ENCODE results near the gene HOXC5. TPM values are rescaled to one million over a fixed set of nuclear protein-coding genes. Genes with fewer than 3 reads are reported as not detected.
"Not testable (repeated sequence)": the region's sequence is repeated elsewhere in the genome, so short reads cannot be mapped to it uniquely, and the experiment has no call there.

The HOXC5 gene
- total RNA-seq, 5 donors from 2014 or later (not counting 1 experiment from before 2014, with no cell fraction given), result not detected

DNA sequence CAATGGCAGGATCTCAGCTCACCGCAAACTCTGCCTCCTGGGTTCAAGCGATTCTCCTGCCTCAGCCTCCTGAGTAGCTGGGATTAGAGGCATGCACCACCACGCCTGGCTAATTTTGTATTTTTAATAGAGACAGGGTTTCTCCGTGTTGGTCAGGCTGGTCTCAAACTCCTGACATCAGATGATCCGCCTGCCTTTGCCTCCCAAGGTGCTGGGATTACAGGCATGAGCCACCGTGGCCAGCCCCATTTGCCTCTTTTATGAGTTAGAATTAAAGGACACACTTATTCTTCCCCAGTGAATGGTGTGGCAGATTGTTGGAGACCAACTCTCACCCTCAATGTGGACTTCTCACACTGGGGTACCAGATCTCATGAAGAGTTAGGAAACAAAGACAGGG lies 9.2 kb downstream of the HOXC5 start:
- H3K36me3 Mint-ChIP-seq; H3K9me3 Mint-ChIP-seq; H3K9me3 ChIP-seq; DNase-seq; H3K4me1 ChIP-seq (ENCODE audit: control insufficient read depth in 1 of 2, extremely low read depth in 1 of 2, insufficient read depth in 2 of 2, low read length in 2 of 2); H3K4me3 ChIP-seq (ENCODE audit: control insufficient read depth in 1 of 2, extremely low read depth in 1 of 2, low read length in 1 of 2); H3K27ac Mint-ChIP-seq; H3K4me3 Mint-ChIP-seq; H3K27ac ChIP-seq (ENCODE audit: low read length); POLR2A ChIA-PET; H3K36me3 ChIP-seq (ENCODE audit: control insufficient read depth in 2 of 2, extremely low read depth in 1 of 2, insufficient read depth in 1 of 2, low read length in 1 of 2); ATAC-seq (replicated peaks in 1 of 4): not testable (repeated sequence)
- Mint-ChIP-seq H3K27me3 (peaks cover 87 to 94% of the 10 kb centered on the region in 2 donors), H3K4me1 (peaks cover 7 to 12% (median 11%) of the 10 kb centered on the region in 3 donors)
- peaks cover 22 to 86% of the 10 kb centered on the region in 2 experiments for H3K27me3 ChIP-seq (replicated peaks in 1 of 2; ENCODE audit: control insufficient read depth in 2 of 2, extremely low read depth in 1 of 2, insufficient read depth in 2 of 2, low read length in 1 of 2)
- CTCF ChIA-PET, result interaction anchor here in 1 of 2 donors (1.2 kb wide), 1 partner anchor 10 kb away, joined by 3 read pairs; the partner anchor contains the start of gene HOXC5
- WGBS (ENCODE audit: insufficient coverage), result 87% methylated on average over 3 of the region's 6 CpGs

DNA sequence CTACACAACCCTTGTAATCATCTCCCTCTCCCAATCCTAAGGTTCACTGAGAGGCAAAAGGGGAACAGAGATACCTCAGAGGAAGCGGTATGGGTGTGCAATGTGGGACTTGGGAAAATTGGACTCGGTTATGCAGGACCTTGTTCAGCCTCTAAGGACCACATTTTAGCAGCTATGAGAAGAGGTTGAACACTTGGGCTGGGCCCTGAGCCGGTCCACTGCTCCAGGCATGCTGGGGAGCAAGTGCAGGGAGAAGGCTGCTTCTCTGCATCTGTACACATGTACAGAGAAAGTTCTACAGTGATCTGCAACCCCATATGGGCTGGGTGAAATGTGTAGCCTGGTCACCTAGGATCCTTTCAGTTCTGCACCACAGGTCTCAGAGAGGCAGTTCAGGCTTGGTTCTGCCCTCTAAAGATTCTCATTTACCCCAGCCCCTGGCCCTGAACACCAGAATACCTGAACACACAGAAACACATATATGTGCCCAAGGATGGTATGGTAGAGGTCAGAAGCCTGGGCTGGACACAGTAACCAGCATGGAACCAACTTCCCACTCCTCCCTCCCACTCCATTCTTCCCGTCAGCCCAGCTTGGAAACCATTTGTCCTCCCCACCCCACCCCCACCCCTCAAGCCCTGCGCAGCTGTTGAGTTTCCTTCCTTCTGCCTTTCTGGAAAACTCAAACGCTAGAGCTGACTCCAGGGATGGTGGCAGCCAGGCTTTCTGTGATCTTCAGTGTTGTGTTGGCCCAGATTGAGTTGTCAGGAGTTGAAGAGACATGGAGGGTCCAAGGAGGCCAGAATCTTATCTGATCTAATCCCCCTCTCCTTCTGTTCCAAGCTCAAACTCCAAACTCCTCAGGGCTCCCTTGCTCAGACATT lies 10.4 kb downstream of the HOXC5 start:
- ChIA-PET CTCF (interaction anchor here in 1 of 2 donors (0.5 kb wide), 1 partner anchor 253 kb away, joined by 4 read pairs; no protein-coding TSS in a partner anchor), POLR2A (interaction anchor here in 1 of 2 donors (0.7 kb wide), 1 partner anchor 13 kb away, joined by 11 read pairs; no protein-coding TSS in a partner anchor)
- peaks cover 10 to 17% (median 11%) of the 10 kb centered on the region in 3 donors for H3K4me1 Mint-ChIP-seq
- no peaks in the 10 kb centered on the region for H3K36me3 ChIP-seq (ENCODE audit: control insufficient read depth in 2 of 2, extremely low read depth in 1 of 2, insufficient read depth in 1 of 2, low read length in 1 of 2)
- no peak for ATAC-seq (replicated peaks in 1 of 4)
- H3K27me3 ChIP-seq (replicated peaks in 1 of 2; ENCODE audit: control insufficient read depth in 2 of 2, extremely low read depth in 1 of 2, insufficient read depth in 2 of 2, low read length in 1 of 2), result peaks cover 24 to 86% of the 10 kb centered on the region in 2 experiments
- no peaks in the 10 kb centered on the region for H3K9me3 ChIP-seq
- H3K4me1 ChIP-seq (ENCODE audit: control insufficient read depth in 1 of 2, extremely low read depth in 1 of 2, insufficient read depth in 2 of 2, low read length in 2 of 2), result peaks cover 0 to 20% of the 10 kb centered on the region in 2 experiments
- H3K4me3 ChIP-seq (ENCODE audit: control insufficient read depth in 1 of 2, extremely low read depth in 1 of 2, low read length in 1 of 2), result no peak overlapping the region
- peaks cover 87 to 94% of the 10 kb centered on the region in 2 donors for H3K27me3 Mint-ChIP-seq
- H3K9me3 Mint-ChIP-seq, result no peaks in the 10 kb centered on the region
- no peak for DNase-seq
- H3K36me3 Mint-ChIP-seq, result no peaks in the 10 kb centered on the region
- no peak overlapping the region for H3K27ac ChIP-seq (ENCODE audit: low read length)
- no peak overlapping the region for H3K27ac Mint-ChIP-seq
- no peak overlapping the region for H3K4me3 Mint-ChIP-seq
- 35% methylated on average over 2 of the region's 6 CpGs for WGBS (ENCODE audit: insufficient coverage)

DNA sequence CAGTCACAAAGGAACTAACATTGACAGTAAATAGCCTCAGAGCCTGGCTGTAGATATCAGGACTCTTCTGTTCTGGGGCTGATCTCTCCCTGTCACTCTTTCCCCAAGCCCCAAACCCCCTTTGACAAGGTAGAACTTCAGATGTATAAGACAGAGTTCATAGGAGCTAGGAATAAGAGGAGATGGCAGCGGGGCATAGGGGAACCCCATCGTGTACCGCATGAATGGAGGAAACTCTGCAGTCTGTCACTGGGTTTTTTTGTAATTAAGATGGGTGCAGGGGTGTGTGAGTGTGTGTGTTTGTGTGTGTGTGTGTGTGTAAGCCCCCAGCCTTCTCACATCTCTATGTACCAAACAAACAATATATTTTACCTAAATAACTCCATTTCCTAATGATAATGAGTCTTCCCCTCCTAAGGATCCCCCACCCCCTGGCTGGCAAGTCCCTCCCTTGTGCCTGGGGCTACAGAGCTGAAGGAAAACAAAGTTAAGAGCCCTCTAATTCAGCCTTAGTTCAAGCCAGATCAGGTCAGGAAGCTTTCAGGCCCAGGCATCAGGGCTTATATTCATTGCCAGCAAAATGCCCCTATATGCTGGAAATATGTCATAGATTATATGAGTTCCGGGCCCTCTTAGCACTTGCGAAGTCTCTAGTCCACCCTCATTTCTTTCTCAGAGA lies 11.7 kb downstream of the HOXC5 start:
- H3K27me3 Mint-ChIP-seq, result peaks cover 86 to 94% of the 10 kb centered on the region in 2 donors
- no peak overlapping the region for H3K4me3 Mint-ChIP-seq
- H3K4me3 ChIP-seq (ENCODE audit: control insufficient read depth in 1 of 2, extremely low read depth in 1 of 2, low read length in 1 of 2), result no peak overlapping the region
- DNase-seq (no peak), ATAC-seq (replicated peaks in 1 of 4) (peak in 1 of 4 experiments; percentile 32)
- H3K36me3 ChIP-seq (ENCODE audit: control insufficient read depth in 2 of 2, extremely low read depth in 1 of 2, insufficient read depth in 1 of 2, low read length in 1 of 2), result no peaks in the 10 kb centered on the region
- H3K36me3 Mint-ChIP-seq, result no peaks in the 10 kb centered on the region
- no CpG with 5 or more reads among the region's 5 CpGs for WGBS (ENCODE audit: insufficient coverage)
- peaks cover 0 to 20% of the 10 kb centered on the region in 2 experiments for H3K4me1 ChIP-seq (ENCODE audit: control insufficient read depth in 1 of 2, extremely low read depth in 1 of 2, insufficient read depth in 2 of 2, low read length in 2 of 2)
- no peaks in the 10 kb centered on the region for H3K9me3 Mint-ChIP-seq
- ChIA-PET CTCF (interaction anchor here in 1 of 2 donors (1.1 kb wide), 2 partner anchors 146 to 157 kb away, joined by 3 read pairs; no protein-coding TSS in a partner anchor), POLR2A (no interaction called here)
- peaks cover 29 to 82% of the 10 kb centered on the region in 2 experiments for H3K27me3 ChIP-seq (replicated peaks in 1 of 2; ENCODE audit: control insufficient read depth in 2 of 2, extremely low read depth in 1 of 2, insufficient read depth in 2 of 2, low read length in 1 of 2)
- H3K9me3 ChIP-seq, result no peaks in the 10 kb centered on the region
- H3K27ac Mint-ChIP-seq, result peak overlapping the region in 1 of 2 donors; percentile 11
- H3K27ac ChIP-seq (ENCODE audit: low read length), result no peak overlapping the region
- peaks cover 10 to 17% (median 11%) of the 10 kb centered on the region in 3 donors for H3K4me1 Mint-ChIP-seq

DNA sequence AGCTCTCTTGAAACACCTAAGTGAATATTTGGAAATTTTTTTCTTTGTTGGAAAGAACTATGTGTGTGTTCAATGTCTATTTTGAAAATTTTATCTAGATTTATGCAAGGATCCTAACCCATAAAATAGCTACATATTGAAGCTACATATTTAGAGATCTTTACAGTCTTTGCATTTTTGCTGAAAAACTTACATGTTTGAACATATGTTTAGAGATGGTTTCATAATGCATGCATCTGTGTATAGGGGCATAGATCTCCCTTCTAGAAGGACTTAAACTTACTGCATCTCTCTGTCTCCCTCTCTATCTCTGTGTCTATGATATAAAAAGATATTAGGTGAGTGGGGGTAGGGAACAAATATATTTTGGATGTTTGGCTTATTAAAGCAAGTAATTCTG lies 12.6 kb downstream of the HOXC5 start:
- POLR2A ChIA-PET, result no interaction called here
- H3K27me3 Mint-ChIP-seq, result peaks cover 88 to 94% of the 10 kb centered on the region in 2 donors
- no peak overlapping the region for H3K27ac Mint-ChIP-seq
- H3K9me3 ChIP-seq, result no peaks in the 10 kb centered on the region
- no peak for DNase-seq
- no peak overlapping the region for H3K27ac ChIP-seq (ENCODE audit: low read length)
- no peak overlapping the region for H3K4me3 ChIP-seq (ENCODE audit: control insufficient read depth in 1 of 2, extremely low read depth in 1 of 2, low read length in 1 of 2)
- ATAC-seq (replicated peaks in 1 of 4), result no peak
- H3K4me1 ChIP-seq (ENCODE audit: control insufficient read depth in 1 of 2, extremely low read depth in 1 of 2, insufficient read depth in 2 of 2, low read length in 2 of 2), result peaks cover 0 to 25% of the 10 kb centered on the region in 2 experiments
- peaks cover 28 to 82% of the 10 kb centered on the region in 2 experiments for H3K27me3 ChIP-seq (replicated peaks in 1 of 2; ENCODE audit: control insufficient read depth in 2 of 2, extremely low read depth in 1 of 2, insufficient read depth in 2 of 2, low read length in 1 of 2)
- H3K4me1 Mint-ChIP-seq, result peaks cover 17 to 24% (median 18%) of the 10 kb centered on the region in 3 donors
- CTCF ChIA-PET, result interaction anchor here in 1 of 2 donors (1.1 kb wide), 2 partner anchors 146 to 156 kb away, joined by 3 read pairs; no protein-coding TSS in a partner anchor
- H3K36me3 Mint-ChIP-seq, result no peaks in the 10 kb centered on the region
- no peak overlapping the region for H3K4me3 Mint-ChIP-seq
- H3K36me3 ChIP-seq (ENCODE audit: control insufficient read depth in 2 of 2, extremely low read depth in 1 of 2, insufficient read depth in 1 of 2, low read length in 1 of 2), result no peaks in the 10 kb centered on the region
- H3K9me3 Mint-ChIP-seq, result no peaks in the 10 kb centered on the region

DNA sequence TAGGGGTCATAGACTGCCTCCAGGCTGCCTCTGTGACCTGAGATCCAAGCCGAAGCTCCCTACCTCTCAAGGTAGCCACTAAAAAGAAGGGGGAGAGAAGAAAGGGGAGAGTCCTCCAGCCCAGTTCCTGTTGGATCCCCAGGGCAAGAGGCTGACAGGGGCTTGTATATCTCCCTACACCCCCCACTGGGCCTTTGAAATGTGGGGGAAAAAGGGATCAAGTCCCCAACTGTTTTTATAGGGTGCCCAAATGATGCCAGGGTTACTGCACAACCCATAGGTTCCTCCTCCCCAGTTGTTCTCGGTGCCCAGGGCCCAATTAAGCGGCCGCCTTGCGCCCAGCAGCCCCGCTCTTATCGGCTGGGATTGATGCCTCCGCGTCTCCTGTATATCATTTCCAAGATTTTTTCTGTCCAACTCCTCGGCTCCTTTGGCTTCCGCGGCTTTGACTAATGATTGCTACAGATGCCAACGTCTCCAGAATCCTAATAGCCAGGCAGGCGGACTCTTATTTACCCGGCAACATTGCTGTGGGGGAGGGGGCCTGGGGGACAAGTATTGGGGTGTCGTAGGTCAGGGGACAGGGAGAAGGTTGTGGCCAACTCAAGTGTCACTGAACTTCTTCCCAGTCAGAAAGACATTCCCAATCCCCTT lies 13.1 kb downstream of the HOXC5 start:
- DNase-seq (no peak), ATAC-seq (replicated peaks in 1 of 4) (no peak)
- H3K4me1 ChIP-seq (ENCODE audit: control insufficient read depth in 1 of 2, extremely low read depth in 1 of 2, insufficient read depth in 2 of 2, low read length in 2 of 2), result peaks cover 0 to 27% of the 10 kb centered on the region in 2 experiments
- 65% methylated on average over 9 of the region's 16 CpGs for WGBS (ENCODE audit: insufficient coverage)
- POLR2A ChIA-PET, result no interaction called here
- peak overlapping the region in 1 of 3 donors; percentile 62 for H3K4me3 Mint-ChIP-seq
- no peaks in the 10 kb centered on the region for H3K36me3 ChIP-seq (ENCODE audit: control insufficient read depth in 2 of 2, extremely low read depth in 1 of 2, insufficient read depth in 1 of 2, low read length in 1 of 2)
- no peak overlapping the region for H3K27ac ChIP-seq (ENCODE audit: low read length)
- peaks cover 30 to 86% of the 10 kb centered on the region in 2 experiments for H3K27me3 ChIP-seq (replicated peaks in 1 of 2; ENCODE audit: control insufficient read depth in 2 of 2, extremely low read depth in 1 of 2, insufficient read depth in 2 of 2, low read length in 1 of 2)
- H3K9me3 ChIP-seq, result no peaks in the 10 kb centered on the region
- no peak overlapping the region for H3K4me3 ChIP-seq (ENCODE audit: control insufficient read depth in 1 of 2, extremely low read depth in 1 of 2, low read length in 1 of 2)
- H3K9me3 Mint-ChIP-seq, result no peaks in the 10 kb centered on the region
- peaks cover 89 to 96% of the 10 kb centered on the region in 2 donors for H3K27me3 Mint-ChIP-seq
- no peaks in the 10 kb centered on the region for H3K36me3 Mint-ChIP-seq
- CTCF ChIA-PET, result no interaction called here
- peaks cover 19 to 26% (median 24%) of the 10 kb centered on the region in 3 donors for H3K4me1 Mint-ChIP-seq
- H3K27ac Mint-ChIP-seq, result no peak overlapping the region

DNA sequence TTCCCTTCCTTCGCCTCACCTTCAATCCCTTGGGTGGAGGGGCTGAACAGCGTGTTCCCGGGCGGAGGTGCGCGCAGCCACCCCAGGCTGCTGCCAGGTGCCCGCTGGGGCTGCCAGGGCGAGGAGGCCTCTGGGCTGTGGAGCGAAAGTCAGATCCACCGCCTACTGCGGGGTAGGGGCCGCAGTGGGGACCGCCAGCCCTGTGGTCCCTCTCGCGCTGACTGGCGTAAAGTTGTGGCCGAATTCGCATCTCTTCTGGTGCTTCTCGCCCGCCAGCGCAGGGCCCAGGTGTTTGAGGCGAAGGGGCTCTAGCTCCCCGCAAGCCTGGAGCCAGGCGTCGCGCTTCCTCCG lies 13.9 kb downstream of the HOXC5 start:
- 11% methylated on average over 20 of the region's 27 CpGs for WGBS (ENCODE audit: insufficient coverage)
- H3K9me3 ChIP-seq, result no peaks in the 10 kb centered on the region

More for the DNA sequence above, 13.9 kb downstream of the HOXC5 start:
- Mint-ChIP-seq H3K27ac (no peak overlapping the region), H3K9me3 (no peaks in the 10 kb centered on the region), H3K36me3 (no peaks in the 10 kb centered on the region), H3K4me1 (peaks cover 22 to 32% (median 31%) of the 10 kb centered on the region in 3 donors), H3K4me3 (peak overlapping the region; percentile 28 to 62 (median 28)), H3K27me3 (peaks cover 92 to 97% of the 10 kb centered on the region in 2 donors)
- Histone ChIP-seq H3K36me3 (ENCODE audit: control insufficient read depth in 2 of 2, extremely low read depth in 1 of 2, insufficient read depth in 1 of 2, low read length in 1 of 2) (no peaks in the 10 kb centered on the region), H3K27ac (ENCODE audit: low read length) (no peak overlapping the region), H3K4me3 (ENCODE audit: control insufficient read depth in 1 of 2, extremely low read depth in 1 of 2, low read length in 1 of 2) (peak overlapping the region in 1 of 2 donors; percentile 18), H3K4me1 (ENCODE audit: control insufficient read depth in 1 of 2, extremely low read depth in 1 of 2, insufficient read depth in 2 of 2, low read length in 2 of 2) (peaks cover 0 to 34% of the 10 kb centered on the region in 2 experiments), H3K27me3 (replicated peaks in 1 of 2; ENCODE audit: control insufficient read depth in 2 of 2, extremely low read depth in 1 of 2, insufficient read depth in 2 of 2, low read length in 1 of 2) (peaks cover 30 to 86% of the 10 kb centered on the region in 2 experiments)
- ATAC-seq (replicated peaks in 1 of 4) (peak in 1 of 4 experiments; percentile 19), DNase-seq (no peak)
- ChIA-PET CTCF (no interaction called here), POLR2A (no interaction called here)

Measured in T-cell (primary cell).